CD4-positive, alpha-beta T cell treated with Interleukin-12 subunit alpha and Interleukin-12 subunit beta, for 1 hour (primary cell): ENCODE measurements around the gene NEK11.

Experiments
- DNase-seq: peaks from one replicate; pipeline ENCODE4 v3.0.0-alpha.2; 2020

The NEK11 gene

GRCh38 chr3:131231710-131232389 lies 205.2 kb downstream of the NEK11 start:
- no peak for DNase-seq

GRCh38 chr3:131232711-131233267 lies 206.1 kb downstream of the NEK11 start:
- no peak for DNase-seq

- DNase-seq: no peak
Observed at GRCh38 chr3:131233900-131234668, 207.4 kb downstream of the NEK11 start.

- no peak for DNase-seq
Observed at GRCh38 chr3:131236421-131236820, 209.7 kb downstream of the NEK11 start.

GRCh38 chr3:131238496-131238895 lies 211.8 kb downstream of the NEK11 start:
- no peak for DNase-seq

GRCh38 chr3:131239267-131239666 lies 212.6 kb downstream of the NEK11 start:
- no peak for DNase-seq

- no peak for DNase-seq
Observed at GRCh38 chr3:131242201-131242600, 215.5 kb downstream of the NEK11 start.

- no peak for DNase-seq
Observed at GRCh38 chr3:131250466-131250865, 223.8 kb downstream of the NEK11 start.

GRCh38 chr3:131260525-131260924 lies 233.8 kb downstream of the NEK11 start:
- DNase-seq: no peak

- DNase-seq: no peak
Observed at GRCh38 chr3:131261104-131261503, 234.4 kb downstream of the NEK11 start.

- DNase-seq: no peak
Observed at GRCh38 chr3:131275556-131275955, 248.9 kb downstream of the NEK11 start.

- DNase-seq: no peak
Observed at GRCh38 chr3:131277836-131278497, 251.3 kb downstream of the NEK11 start.

GRCh38 chr3:131279577-131279976 lies 252.9 kb downstream of the NEK11 start:
- DNase-seq: no peak

- no peak for DNase-seq
Observed at GRCh38 chr3:131282379-131282778, 255.7 kb downstream of the NEK11 start.

- no peak for DNase-seq
Observed at GRCh38 chr3:131282967-131283366, 256.3 kb downstream of the NEK11 start.

GRCh38 chr3:131283862-131284261 lies 257.2 kb downstream of the NEK11 start:
- DNase-seq: no peak

GRCh38 chr3:131284302-131284701 lies 257.6 kb downstream of the NEK11 start:
- no peak for DNase-seq

GRCh38 chr3:131285456-131285855 lies 258.8 kb downstream of the NEK11 start:
- no peak for DNase-seq

- no peak for DNase-seq
Observed at GRCh38 chr3:131299836-131300235, 273.2 kb downstream of the NEK11 start.

GRCh38 chr3:131303848-131304247 lies 277.2 kb downstream of the NEK11 start:
- DNase-seq: no peak

GRCh38 chr3:131304890-131305289 lies 278.2 kb downstream of the NEK11 start:
- no peak for DNase-seq

- no peak for DNase-seq
Observed at GRCh38 chr3:131306242-131306641, 279.6 kb downstream of the NEK11 start.

GRCh38 chr3:131314318-131314717 lies 287.6 kb downstream of the NEK11 start:
- no peak for DNase-seq

GRCh38 chr3:131315162-131315561 lies 288.5 kb downstream of the NEK11 start:
- no peak for DNase-seq
